Upper lobe of left lung (tissue), 6 donors: ENCODE results near the gene RYR3. TPM values are rescaled to one million over a fixed set of nuclear protein-coding genes. Genes with fewer than 3 reads are reported as not detected.

Experiments used
- ATAC-seq, 2 donors: fragments of 200-7000 bp; cut with Tn5 transposase; one replicate each; pipeline ENCODE4 v1.9.1; 2022; ENCODE audit warnings: mild to moderate bottlenecking in 2 of 2, moderate library complexity in 2 of 2; ENCODE audit not compliant: low FRiP score in 2 of 2
- DNase-seq, 2 donors: peaks; one replicate each; pipeline ENCODE4 v3.0.0-alpha.2; 2019 to 2020
- H3K27ac ChIP-seq, 4 donors: fragments of 200-600 bp; sonication (generic); one replicate each; pipeline ENCODE4 v1.5.1; 2016 to 2019
- H3K27me3 ChIP-seq, 4 donors: fragments of 200-600 bp; sonication (generic); one replicate each; pipeline ENCODE4 v1.5.1; 2017 to 2019
- H3K36me3 ChIP-seq, 4 donors: fragments of 200-600 bp; sonication (generic); one replicate each; pipeline ENCODE4 v1.5.1; 2016 to 2019
- H3K4me1 ChIP-seq, 4 donors: fragments of 200-600 bp; sonication (generic); one replicate each; pipeline ENCODE4 v1.5.1; 2018 to 2019
- H3K4me3 ChIP-seq, 4 donors: fragments of 200-600 bp; sonication (generic); one replicate each; pipeline ENCODE4 v1.5.1; 2017 to 2019; ENCODE audit warnings: mild to moderate bottlenecking in 2 of 4, moderate library complexity in 1 of 4
- H3K9me3 ChIP-seq, 4 donors: fragments of 200-600 bp; sonication (generic); one replicate each; pipeline ENCODE4 v1.5.1; 2018 to 2019
- CTCF ChIP-seq, 6 experiments: fragments of 450-650 bp in 4 of 6; fragments of 200-600 bp in 2 of 6; sonication (generic) in 2 of 6; IDR thresholded peaks; one replicate each; pipeline ENCODE4 v1.5.1; 2016 to 2019; ENCODE audit warnings: antibody characterized with exemption in 6 of 6
- EP300 ChIP-seq, 4 donors: sonication (generic); formaldehyde crosslinking; IDR thresholded peaks; one replicate each; pipeline ENCODE4 v1.5.1; 2017; ENCODE audit warnings: antibody characterized with exemption in 4 of 4, control low read depth in 2 of 4
- POLR2A ChIP-seq, 4 donors: fragments of 450-650 bp; IDR thresholded peaks; one replicate each; pipeline ENCODE4 v1.5.1; 2016 to 2017; ENCODE audit warnings: antibody characterized with exemption in 4 of 4, mild to moderate bottlenecking in 2 of 4
- POLR2AphosphoS5 ChIP-seq, 2 donors: sonication (generic); formaldehyde crosslinking; IDR thresholded peaks; one replicate each; pipeline ENCODE4 v1.5.1; 2017; ENCODE audit warnings: antibody characterized with exemption in 2 of 2
- WGBS, 2 donors: methylation state at CpG; one replicate each; pipeline ENCODE4 v1.1.5; 2017 to 2018; 5-methylcytosine and 5-hydroxymethylcytosine counted together
- total RNA-seq, 6 donors: library from RNA; depleted of rRNA in 4 of 6; stranded (reverse); fragments of >200 nt in 4 of 6; gene quantifications; one replicate each; pipeline versions ENCODE4 v1.1.0 to v1.2.1, GENCODE V29; 2016 to 2021
- donor health status: DM: no; HTN: no; CAD: no; lungs with moderate emphysema.
- donor health status: DM: no; HTN: yes; CAD: no; lungs with severe emphysema.

RYR3 gene
- total RNA-seq, 6 donors from 2014 or later: under 0.01 to 0.34 (median 0.15) TPM

GRCh38 chr15:33757516-33758232 is 446.9 kb downstream of the RYR3 start:
- H3K36me3 ChIP-seq: no peaks in the 10 kb centered on the region
- ATAC-seq (no peak), DNase-seq (no peak)
- WGBS, 2 donors: 83 to 84% methylated on average over 11 to 13 of the region's 13 CpGs
- H3K4me3 ChIP-seq: no peak overlapping the region
- no peak overlapping the region for H3K27ac ChIP-seq
- H3K27me3 ChIP-seq: no peaks in the 10 kb centered on the region
- TF ChIP-seq POLR2A (IDR thresholded peaks at IDR 0.05): no peak
- no peak for TF ChIP-seq CTCF (IDR thresholded peaks at IDR 0.05)
- no peak for TF ChIP-seq POLR2AphosphoS5 (IDR thresholded peaks at IDR 0.05)
- no peak for TF ChIP-seq EP300 (IDR thresholded peaks at IDR 0.05)
- no peaks in the 10 kb centered on the region for H3K4me1 ChIP-seq
- no peaks in the 10 kb centered on the region for H3K9me3 ChIP-seq

- no peak overlapping the region for H3K4me3 ChIP-seq
- H3K9me3 ChIP-seq: no peaks in the 10 kb centered on the region
- H3K27me3 ChIP-seq: no peaks in the 10 kb centered on the region
- TF ChIP-seq EP300 (IDR thresholded peaks at IDR 0.05) (no peak), POLR2A (IDR thresholded peaks at IDR 0.05) (no peak), POLR2AphosphoS5 (IDR thresholded peaks at IDR 0.05) (no peak), CTCF (IDR thresholded peaks at IDR 0.05) (no peak)
- ATAC-seq: no peak
- H3K27ac ChIP-seq: no peak overlapping the region
- 76 to 80% methylated on average over 7 of the region's 7 CpGs for WGBS, 2 donors
- H3K36me3 ChIP-seq: no peaks in the 10 kb centered on the region
- no peak for DNase-seq
- H3K4me1 ChIP-seq: no peaks in the 10 kb centered on the region
Observed at GRCh38 chr15:33766389-33766788, 455.6 kb downstream of the RYR3 start.

- ATAC-seq (no peak), DNase-seq (no peak)
- Histone ChIP-seq H3K36me3 (no peaks in the 10 kb centered on the region), H3K27me3 (no peaks in the 10 kb centered on the region), H3K27ac (no peak overlapping the region), H3K4me1 (no peaks in the 10 kb centered on the region), H3K9me3 (no peaks in the 10 kb centered on the region), H3K4me3 (no peak overlapping the region)
- WGBS, 2 donors: 78 to 81% methylated on average over 6 of the region's 6 CpGs
- TF ChIP-seq CTCF (IDR thresholded peaks at IDR 0.05) (no peak), POLR2AphosphoS5 (IDR thresholded peaks at IDR 0.05) (no peak), POLR2A (IDR thresholded peaks at IDR 0.05) (no peak), EP300 (IDR thresholded peaks at IDR 0.05) (no peak)
Observed at GRCh38 chr15:33768670-33769190, 458.0 kb downstream of the RYR3 start.

GRCh38 chr15:33773969-33774368 is 463.2 kb downstream of the RYR3 start:
- ATAC-seq: no peak
- no peak for TF ChIP-seq EP300 (IDR thresholded peaks at IDR 0.05)
- Histone ChIP-seq H3K4me1 (no peaks in the 10 kb centered on the region), H3K36me3 (no peaks in the 10 kb centered on the region), H3K27me3 (no peaks in the 10 kb centered on the region), H3K9me3 (no peaks in the 10 kb centered on the region), H3K27ac (no peak overlapping the region), H3K4me3 (no peak overlapping the region)
- no peak for DNase-seq
- WGBS, 2 donors: 55 to 82% methylated on average over 3 of the region's 3 CpGs

- ATAC-seq: no peak
- H3K27me3 ChIP-seq: no peaks in the 10 kb centered on the region
- H3K4me3 ChIP-seq: no peak overlapping the region
- 39 to 48% methylated on average over 2 of the region's 2 CpGs for WGBS, 2 donors
- TF ChIP-seq EP300 (IDR thresholded peaks at IDR 0.05): no peak
- TF ChIP-seq POLR2AphosphoS5 (IDR thresholded peaks at IDR 0.05): no peak
- no peak for TF ChIP-seq POLR2A (IDR thresholded peaks at IDR 0.05)
- TF ChIP-seq CTCF (IDR thresholded peaks at IDR 0.05): no peak
- no peaks in the 10 kb centered on the region for H3K36me3 ChIP-seq
- no peaks in the 10 kb centered on the region for H3K9me3 ChIP-seq
- DNase-seq: no peak
- H3K27ac ChIP-seq: no peak overlapping the region
- no peaks in the 10 kb centered on the region for H3K4me1 ChIP-seq
Observed at GRCh38 chr15:33778852-33779251, 468.1 kb downstream of the RYR3 start.
